ENCODE data around the gene RIPPLY1. TPM values are rescaled to one million over a fixed set of nuclear protein-coding genes. Genes with fewer than 3 reads are reported as not detected.

RIPPLY1 gene
- total and polyA plus RNA-seq, 4 donors, result 1.2 to 3.0 (median 3.0) TPM; not detected in 1

DNA sequence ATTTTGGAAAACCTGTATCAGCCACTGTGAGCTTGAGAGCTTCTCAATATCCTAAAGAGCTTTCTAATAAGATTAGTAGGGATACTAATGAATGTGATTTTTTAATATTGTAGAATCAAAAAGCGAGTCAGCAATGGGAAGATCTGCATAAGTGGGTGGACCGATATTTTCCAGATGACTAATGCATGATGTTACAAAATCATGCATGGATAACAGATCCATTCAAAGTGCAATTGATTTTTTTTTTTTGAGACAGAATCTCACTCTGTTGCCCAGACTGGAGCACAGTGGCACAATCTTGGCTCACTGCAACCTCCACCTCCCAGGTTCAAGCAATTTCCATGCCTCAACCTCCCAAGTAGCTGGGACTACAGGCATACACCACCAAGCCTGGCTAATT is 9.7 kb upstream of the RIPPLY1 start:
- TF ChIP-seq, protein P1, sequence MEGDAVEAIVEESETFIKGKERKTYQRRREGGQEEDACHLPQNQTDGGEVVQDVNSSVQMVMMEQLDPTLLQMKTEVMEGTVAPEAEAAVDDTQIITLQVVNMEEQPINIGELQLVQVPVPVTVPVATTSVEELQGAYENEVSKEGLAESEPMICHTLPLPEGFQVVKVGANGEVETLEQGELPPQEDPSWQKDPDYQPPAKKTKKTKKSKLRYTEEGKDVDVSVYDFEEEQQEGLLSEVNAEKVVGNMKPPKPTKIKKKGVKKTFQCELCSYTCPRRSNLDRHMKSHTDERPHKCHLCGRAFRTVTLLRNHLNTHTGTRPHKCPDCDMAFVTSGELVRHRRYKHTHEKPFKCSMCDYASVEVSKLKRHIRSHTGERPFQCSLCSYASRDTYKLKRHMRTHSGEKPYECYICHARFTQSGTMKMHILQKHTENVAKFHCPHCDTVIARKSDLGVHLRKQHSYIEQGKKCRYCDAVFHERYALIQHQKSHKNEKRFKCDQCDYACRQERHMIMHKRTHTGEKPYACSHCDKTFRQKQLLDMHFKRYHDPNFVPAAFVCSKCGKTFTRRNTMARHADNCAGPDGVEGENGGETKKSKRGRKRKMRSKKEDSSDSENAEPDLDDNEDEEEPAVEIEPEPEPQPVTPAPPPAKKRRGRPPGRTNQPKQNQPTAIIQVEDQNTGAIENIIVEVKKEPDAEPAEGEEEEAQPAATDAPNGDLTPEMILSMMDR (IDR thresholded peaks at IDR 0.05; ENCODE audit: low read depth, low read length, missing input control), result no peak
- TF ChIP-seq, protein P2, sequence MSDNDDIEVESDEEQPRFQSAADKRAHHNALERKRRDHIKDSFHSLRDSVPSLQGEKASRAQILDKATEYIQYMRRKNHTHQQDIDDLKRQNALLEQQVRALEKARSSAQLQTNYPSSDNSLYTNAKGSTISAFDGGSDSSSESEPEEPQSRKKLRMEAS (IDR thresholded peaks at IDR 0.05), result peak; percentile 32
- TF ChIP-seq TAF1 (conservative IDR thresholded peaks at IDR 0.05), result no peak
- TF ChIP-seq SP1 (IDR thresholded peaks at IDR 0.05), result peak; percentile 39
- TF ChIP-seq JUND (IDR thresholded peaks at IDR 0.05), result peak; percentile 87 to 92
- no peak for TF ChIP-seq GABPA (IDR thresholded peaks at IDR 0.05 in 1 of 2, conservative IDR thresholded peaks at IDR 0.05 in 1 of 2)
- no peak for TF ChIP-seq RAD21 (IDR thresholded peaks at IDR 0.05)
- no peak for TF ChIP-seq NR2F2 (IDR thresholded peaks at IDR 0.05)
- no peak for TF ChIP-seq FOXA1 (IDR thresholded peaks at IDR 0.05)
- TF ChIP-seq, protein P3, sequence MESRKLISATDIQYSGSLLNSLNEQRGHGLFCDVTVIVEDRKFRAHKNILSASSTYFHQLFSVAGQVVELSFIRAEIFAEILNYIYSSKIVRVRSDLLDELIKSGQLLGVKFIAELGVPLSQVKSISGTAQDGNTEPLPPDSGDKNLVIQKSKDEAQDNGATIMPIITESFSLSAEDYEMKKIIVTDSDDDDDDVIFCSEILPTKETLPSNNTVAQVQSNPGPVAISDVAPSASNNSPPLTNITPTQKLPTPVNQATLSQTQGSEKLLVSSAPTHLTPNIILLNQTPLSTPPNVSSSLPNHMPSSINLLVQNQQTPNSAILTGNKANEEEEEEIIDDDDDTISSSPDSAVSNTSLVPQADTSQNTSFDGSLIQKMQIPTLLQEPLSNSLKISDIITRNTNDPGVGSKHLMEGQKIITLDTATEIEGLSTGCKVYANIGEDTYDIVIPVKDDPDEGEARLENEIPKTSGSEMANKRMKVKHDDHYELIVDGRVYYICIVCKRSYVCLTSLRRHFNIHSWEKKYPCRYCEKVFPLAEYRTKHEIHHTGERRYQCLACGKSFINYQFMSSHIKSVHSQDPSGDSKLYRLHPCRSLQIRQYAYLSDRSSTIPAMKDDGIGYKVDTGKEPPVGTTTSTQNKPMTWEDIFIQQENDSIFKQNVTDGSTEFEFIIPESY (IDR thresholded peaks at IDR 0.05), result peak; percentile 21
- TF ChIP-seq FOXA2 (IDR thresholded peaks at IDR 0.05), result no peak
- TF ChIP-seq RXRA (IDR thresholded peaks at IDR 0.05), result peak; percentile 45 to 58
- TF ChIP-seq, protein P4, sequence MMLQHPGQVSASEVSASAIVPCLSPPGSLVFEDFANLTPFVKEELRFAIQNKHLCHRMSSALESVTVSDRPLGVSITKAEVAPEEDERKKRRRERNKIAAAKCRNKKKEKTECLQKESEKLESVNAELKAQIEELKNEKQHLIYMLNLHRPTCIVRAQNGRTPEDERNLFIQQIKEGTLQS (IDR thresholded peaks at IDR 0.05), result peak; percentile 79
- peak; percentile 68 to 70 for TF ChIP-seq HNF4A (conservative IDR thresholded peaks at IDR 0.05)
- peak; percentile 8 for TF ChIP-seq HNF4G (IDR thresholded peaks at IDR 0.05)
- TF ChIP-seq, protein P5, sequence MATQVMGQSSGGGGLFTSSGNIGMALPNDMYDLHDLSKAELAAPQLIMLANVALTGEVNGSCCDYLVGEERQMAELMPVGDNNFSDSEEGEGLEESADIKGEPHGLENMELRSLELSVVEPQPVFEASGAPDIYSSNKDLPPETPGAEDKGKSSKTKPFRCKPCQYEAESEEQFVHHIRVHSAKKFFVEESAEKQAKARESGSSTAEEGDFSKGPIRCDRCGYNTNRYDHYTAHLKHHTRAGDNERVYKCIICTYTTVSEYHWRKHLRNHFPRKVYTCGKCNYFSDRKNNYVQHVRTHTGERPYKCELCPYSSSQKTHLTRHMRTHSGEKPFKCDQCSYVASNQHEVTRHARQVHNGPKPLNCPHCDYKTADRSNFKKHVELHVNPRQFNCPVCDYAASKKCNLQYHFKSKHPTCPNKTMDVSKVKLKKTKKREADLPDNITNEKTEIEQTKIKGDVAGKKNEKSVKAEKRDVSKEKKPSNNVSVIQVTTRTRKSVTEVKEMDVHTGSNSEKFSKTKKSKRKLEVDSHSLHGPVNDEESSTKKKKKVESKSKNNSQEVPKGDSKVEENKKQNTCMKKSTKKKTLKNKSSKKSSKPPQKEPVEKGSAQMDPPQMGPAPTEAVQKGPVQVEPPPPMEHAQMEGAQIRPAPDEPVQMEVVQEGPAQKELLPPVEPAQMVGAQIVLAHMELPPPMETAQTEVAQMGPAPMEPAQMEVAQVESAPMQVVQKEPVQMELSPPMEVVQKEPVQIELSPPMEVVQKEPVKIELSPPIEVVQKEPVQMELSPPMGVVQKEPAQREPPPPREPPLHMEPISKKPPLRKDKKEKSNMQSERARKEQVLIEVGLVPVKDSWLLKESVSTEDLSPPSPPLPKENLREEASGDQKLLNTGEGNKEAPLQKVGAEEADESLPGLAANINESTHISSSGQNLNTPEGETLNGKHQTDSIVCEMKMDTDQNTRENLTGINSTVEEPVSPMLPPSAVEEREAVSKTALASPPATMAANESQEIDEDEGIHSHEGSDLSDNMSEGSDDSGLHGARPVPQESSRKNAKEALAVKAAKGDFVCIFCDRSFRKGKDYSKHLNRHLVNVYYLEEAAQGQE (IDR thresholded peaks at IDR 0.05), result no peak
- no peak for TF ChIP-seq EGR1 (IDR thresholded peaks at IDR 0.05; ENCODE audit: low read depth in 2 of 2)
- TF ChIP-seq YY1 (IDR thresholded peaks at IDR 0.05), result peak; percentile 17
- no peak for DNase-seq (ENCODE audit: low spot score)
- H3K9me3 ChIP-seq (ENCODE audit: control insufficient read depth in 4 of 4, low read length in 3 of 4), result no peaks in the 10 kb centered on the region
- no peak overlapping the region for H3K9ac ChIP-seq (ENCODE audit: low read depth in 1 of 2, low read length in 2 of 2)
- H3K27ac ChIP-seq (ENCODE audit: low read depth in 1 of 2, low read length in 2 of 2), result peak overlapping the region; percentile 57 to 66
- peaks cover 0 to 13% (median 3%) of the 10 kb centered on the region in 4 donors for H3K4me1 ChIP-seq (ENCODE audit: control insufficient read depth in 4 of 4, insufficient read depth in 4 of 4, low read length in 3 of 4)
- WGBS, result 45% methylated on average over 2 of the region's 2 CpGs
- peaks cover 0 to 3% (median 0%) of the 10 kb centered on the region in 4 donors for H3K27me3 ChIP-seq (ENCODE audit: control insufficient read depth in 4 of 4, insufficient read depth in 4 of 4, low read length in 3 of 4)
- H3K4me3 ChIP-seq (ENCODE audit: low read depth in 1 of 3, low read length in 3 of 3), result no peak overlapping the region
- H3K36me3 ChIP-seq (ENCODE audit: control insufficient read depth in 4 of 4, insufficient read depth in 3 of 4, low read depth in 1 of 4, low read length in 3 of 4), result no peaks in the 10 kb centered on the region

Data from liver (tissue), 9 donors.